Activated naive CD4-positive, alpha-beta T cell treated with anti-CD3 and anti-CD28 coated beads, Interleukin-2, amount 50 U/mL, for 24 hours (primary cell): ENCODE data around the gene SLC8A1.

Source experiments
- H3K27ac Mint-ChIP-seq: one replicate; pipeline ENCODE4 v1.8.0; 2021; ENCODE audit warnings: mild to moderate bottlenecking, mixed read lengths
- H3K27me3 Mint-ChIP-seq: one replicate; pipeline ENCODE4 v1.8.0; 2021; ENCODE audit warnings: mixed read lengths
- H3K36me3 Mint-ChIP-seq: one replicate; pipeline ENCODE4 v1.8.0; 2021; ENCODE audit warnings: mixed read lengths
- H3K4me1 Mint-ChIP-seq: one replicate; pipeline ENCODE4 v1.8.0; 2021; ENCODE audit warnings: mixed read lengths
- H3K4me3 Mint-ChIP-seq: one replicate; pipeline ENCODE4 v1.8.0; 2021; ENCODE audit warnings: mild to moderate bottlenecking, mixed read lengths
- H3K9me3 Mint-ChIP-seq: one replicate; pipeline ENCODE4 v1.8.0; 2021; ENCODE audit warnings: mixed read lengths

SLC8A1 gene

DNA sequence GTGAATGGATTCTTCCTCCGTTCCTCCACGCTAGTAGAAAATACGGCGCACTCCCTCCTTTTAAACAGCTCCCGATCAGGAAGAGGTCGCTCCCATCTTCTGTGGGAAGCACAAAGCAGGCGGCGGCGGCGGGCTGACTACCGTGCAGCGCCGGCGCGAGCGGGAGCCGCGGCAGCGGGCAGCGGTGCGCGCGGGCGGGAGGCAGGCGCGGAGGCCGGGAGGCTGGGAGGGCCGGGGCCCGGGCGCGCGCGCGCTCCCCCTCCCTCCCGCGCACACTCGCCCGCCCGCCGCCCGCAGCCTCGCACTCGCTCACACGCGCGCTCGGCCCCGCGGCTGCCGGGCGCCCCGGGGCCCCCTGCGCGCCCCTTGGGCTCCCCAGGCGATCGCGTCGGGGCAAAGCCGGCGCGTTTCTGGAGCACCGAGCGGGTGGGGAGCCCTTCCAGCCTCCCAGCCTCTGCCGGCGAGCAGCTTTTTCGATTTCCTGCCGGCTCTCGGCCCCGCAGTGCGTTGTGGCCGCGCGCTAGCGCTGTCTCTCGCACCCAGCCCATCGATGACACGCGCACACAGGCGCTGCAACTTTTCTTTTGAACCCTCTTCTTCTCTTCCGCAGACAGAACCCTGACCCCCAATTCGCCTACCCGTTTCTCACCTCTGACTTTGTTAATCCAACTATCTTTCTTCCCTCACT, at the start of gene SLC8A1:
SLC8A1 (minus strand) TSS at position 173 of the 688 bp plus-strand sequence.
- no peaks in the 10 kb centered on the region for H3K9me3 Mint-ChIP-seq
- no peaks in the 10 kb centered on the region for H3K36me3 Mint-ChIP-seq
- peaks cover 5% of the 10 kb centered on the region for H3K4me1 Mint-ChIP-seq
- peaks cover 19% of the 10 kb centered on the region for H3K27me3 Mint-ChIP-seq
- H3K4me3 Mint-ChIP-seq, result peak within 1 kb of the TSS; percentile 43
- H3K27ac Mint-ChIP-seq, result no peak within 1 kb of the TSS

DNA sequence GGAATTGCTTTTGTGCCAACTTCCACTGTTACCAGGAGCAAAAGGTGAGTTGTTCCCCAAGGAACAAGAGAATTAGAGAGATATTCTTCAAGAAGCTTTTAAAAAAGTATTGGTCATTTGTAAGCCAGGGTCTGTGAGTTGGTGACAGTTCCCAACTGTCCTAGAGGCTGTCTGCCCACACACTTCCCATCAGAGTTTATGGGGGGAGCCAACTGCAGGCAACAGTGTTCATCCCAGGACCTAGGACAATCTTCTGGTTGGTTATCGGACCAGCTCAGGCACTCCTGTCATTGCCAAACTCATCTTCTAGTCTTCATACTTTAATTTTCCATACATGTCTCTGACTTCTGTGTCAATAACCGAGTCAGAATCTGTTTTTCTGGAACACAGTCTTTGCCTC, 47.5 kb upstream of the SLC8A1 start:
- H3K27ac Mint-ChIP-seq, result no peak overlapping the region
- H3K9me3 Mint-ChIP-seq, result no peaks in the 10 kb centered on the region
- H3K36me3 Mint-ChIP-seq, result no peaks in the 10 kb centered on the region
- no peaks in the 10 kb centered on the region for H3K4me1 Mint-ChIP-seq
- H3K4me3 Mint-ChIP-seq, result no peak overlapping the region
- no peaks in the 10 kb centered on the region for H3K27me3 Mint-ChIP-seq

DNA sequence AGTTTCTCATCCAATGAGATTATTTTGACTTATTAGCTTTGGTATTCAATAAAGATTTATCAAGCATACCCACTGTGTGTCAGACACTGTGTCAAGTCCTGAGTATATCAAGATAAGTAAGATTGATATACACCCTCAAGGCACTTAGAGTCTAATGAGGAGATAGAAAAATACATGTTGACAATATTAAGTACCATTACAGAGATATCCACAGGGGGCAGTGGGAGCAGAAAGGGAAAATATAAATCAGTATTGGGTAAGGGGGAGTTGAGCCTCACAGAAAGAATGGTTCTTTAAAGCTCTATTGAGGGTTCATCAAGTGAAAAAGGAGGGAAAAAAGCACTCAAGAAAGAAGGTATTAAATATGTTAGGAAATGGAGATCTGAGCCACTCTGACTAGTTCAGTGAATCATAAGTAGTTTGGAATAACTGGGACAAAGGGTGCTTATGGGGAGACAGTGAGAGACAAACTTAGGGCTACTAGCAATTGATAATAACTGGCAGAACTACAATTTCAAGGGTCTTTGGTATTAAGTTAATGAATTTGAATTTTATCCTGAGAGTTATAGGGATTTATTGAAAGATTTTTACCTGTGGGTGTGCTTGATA, 45.5 kb upstream of the SLC8A1 start:
- no peak overlapping the region for H3K4me3 Mint-ChIP-seq
- H3K36me3 Mint-ChIP-seq, result peaks cover 2% of the 10 kb centered on the region
- no peak overlapping the region for H3K27ac Mint-ChIP-seq

DNA sequence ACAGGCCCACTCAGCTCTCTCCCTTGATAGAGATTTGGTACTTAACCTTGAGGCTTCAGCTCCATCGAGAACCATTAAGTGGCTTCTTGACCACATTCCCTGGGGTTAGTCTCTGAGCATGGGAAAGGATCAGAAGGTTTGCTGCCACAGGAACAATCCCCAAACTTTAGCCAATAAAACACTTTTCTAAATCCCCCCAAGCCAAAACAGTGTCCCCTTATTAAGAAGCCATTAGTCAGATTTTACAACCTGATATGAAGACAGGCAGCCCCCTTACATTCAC, 37.7 kb upstream of the SLC8A1 start:
- Mint-ChIP-seq H3K36me3 (peaks cover 2% of the 10 kb centered on the region), H3K4me3 (peak overlapping the region; percentile 74), H3K4me1 (peaks cover 17% of the 10 kb centered on the region), H3K9me3 (no peaks in the 10 kb centered on the region), H3K27ac (no peak overlapping the region), H3K27me3 (no peaks in the 10 kb centered on the region)

More for the DNA sequence above, 45.5 kb upstream of the SLC8A1 start:
- H3K27me3 Mint-ChIP-seq, result no peaks in the 10 kb centered on the region
- no peaks in the 10 kb centered on the region for H3K4me1 Mint-ChIP-seq
- no peaks in the 10 kb centered on the region for H3K9me3 Mint-ChIP-seq

DNA sequence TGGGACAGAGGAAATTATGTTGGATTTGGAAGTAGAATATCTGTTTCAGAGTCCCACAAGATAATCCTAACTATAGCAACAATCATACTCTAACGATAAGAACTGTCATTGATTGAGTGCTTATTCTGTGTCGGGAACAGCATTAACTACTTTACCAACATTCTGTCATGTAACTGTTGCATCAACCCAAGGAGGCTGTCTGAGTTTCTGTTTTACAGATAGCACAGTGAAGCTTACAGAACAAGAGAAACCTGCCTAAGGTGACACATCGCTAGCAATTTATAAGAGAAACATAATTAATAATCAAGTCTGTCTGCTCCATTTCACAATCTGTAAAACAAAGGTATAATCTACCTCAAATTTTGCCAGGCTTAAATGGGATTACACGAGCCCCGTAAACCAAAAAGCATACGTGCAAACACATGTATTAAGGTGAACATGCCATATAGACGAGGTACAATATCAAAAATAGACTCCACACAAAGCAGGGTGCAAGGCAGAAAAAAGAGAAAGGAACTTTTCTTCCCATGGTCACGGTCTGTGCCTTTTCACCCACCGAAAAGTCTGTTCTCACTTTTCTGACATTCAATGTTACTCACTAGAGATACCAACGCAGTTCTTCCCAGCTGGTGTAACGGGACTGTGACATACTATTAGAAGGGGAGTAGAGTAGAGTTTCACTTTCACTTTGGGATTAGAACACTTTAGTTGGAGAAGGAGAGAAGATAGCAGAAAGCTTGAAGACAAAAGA, 37.2 kb upstream of the SLC8A1 start:
- no peaks in the 10 kb centered on the region for H3K27me3 Mint-ChIP-seq
- H3K4me1 Mint-ChIP-seq, result peaks cover 17% of the 10 kb centered on the region
- no peak overlapping the region for H3K27ac Mint-ChIP-seq
- H3K36me3 Mint-ChIP-seq, result peaks cover 2% of the 10 kb centered on the region
- peak overlapping the region; percentile 74 for H3K4me3 Mint-ChIP-seq
- no peaks in the 10 kb centered on the region for H3K9me3 Mint-ChIP-seq

DNA sequence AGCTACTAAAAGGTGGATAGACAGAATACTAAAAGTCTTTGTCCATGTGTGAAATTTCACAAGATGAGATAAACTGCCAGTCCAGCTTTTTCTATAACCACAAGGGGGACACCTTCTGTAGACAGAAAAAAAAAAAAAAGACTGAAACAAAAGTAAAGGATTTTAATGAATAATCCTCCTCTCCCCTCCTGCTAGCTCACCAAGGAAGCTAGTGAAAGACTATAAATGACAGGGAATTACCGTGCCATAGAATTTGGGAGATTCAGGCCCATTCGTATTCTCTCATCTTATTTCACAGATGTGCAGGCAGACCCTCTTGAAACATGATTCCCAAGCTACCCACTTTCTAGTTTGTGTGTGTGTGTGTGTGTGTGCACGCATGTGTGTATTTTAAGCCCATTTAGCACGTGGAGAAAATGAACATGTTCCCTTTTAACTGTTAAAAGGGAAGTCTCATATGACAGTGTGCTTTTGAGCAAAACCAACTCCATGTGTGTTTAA, 36.3 kb upstream of the SLC8A1 start:
- no peaks in the 10 kb centered on the region for H3K36me3 Mint-ChIP-seq
- no peaks in the 10 kb centered on the region for H3K27me3 Mint-ChIP-seq
- H3K4me1 Mint-ChIP-seq, result peaks cover 17% of the 10 kb centered on the region
- no peaks in the 10 kb centered on the region for H3K9me3 Mint-ChIP-seq
- H3K27ac Mint-ChIP-seq, result no peak overlapping the region
- no peak overlapping the region for H3K4me3 Mint-ChIP-seq

DNA sequence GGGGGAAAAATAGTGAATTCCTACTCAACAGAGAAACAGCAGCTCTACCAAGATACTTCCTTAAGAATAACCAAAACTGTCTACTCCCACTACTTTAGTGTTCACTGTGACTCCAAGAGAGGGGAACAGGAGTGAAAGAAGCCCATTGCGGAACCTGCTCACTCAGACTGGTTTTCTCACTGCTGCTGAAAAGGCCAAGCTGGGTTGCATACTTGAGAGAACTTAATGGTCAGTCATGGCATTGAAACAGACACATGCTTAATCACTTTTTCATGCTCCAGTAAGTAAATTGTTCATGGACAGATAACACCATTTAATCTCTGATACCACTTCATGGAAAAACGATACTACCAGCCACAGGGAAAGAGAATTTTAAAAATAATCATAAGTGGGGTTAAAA, 35.7 kb upstream of the SLC8A1 start:
- H3K9me3 Mint-ChIP-seq, result no peaks in the 10 kb centered on the region
- no peak overlapping the region for H3K27ac Mint-ChIP-seq
- H3K4me3 Mint-ChIP-seq, result no peak overlapping the region
- peaks cover 17% of the 10 kb centered on the region for H3K4me1 Mint-ChIP-seq
- H3K27me3 Mint-ChIP-seq, result no peaks in the 10 kb centered on the region
- no peaks in the 10 kb centered on the region for H3K36me3 Mint-ChIP-seq

DNA sequence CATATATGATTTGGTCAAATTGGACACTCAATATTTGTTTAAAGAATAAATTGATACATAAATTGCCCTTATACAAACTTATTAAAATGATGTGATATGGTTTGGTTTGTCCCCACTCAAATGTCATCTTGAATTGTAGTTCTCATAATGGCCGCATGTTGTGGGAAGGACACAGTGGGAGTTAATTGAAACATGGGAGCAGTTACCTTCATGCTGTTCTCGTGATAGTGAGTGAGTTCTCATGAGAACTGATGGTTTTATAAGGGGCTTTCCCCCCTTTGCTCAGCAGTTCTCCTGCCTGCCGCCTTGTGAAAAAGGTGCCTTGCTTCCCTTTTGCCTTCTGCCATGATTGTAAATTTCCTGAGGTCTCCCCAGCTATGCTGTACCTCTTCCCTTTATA, 34.0 kb upstream of the SLC8A1 start:
- no peaks in the 10 kb centered on the region for H3K36me3 Mint-ChIP-seq
- no peaks in the 10 kb centered on the region for H3K27me3 Mint-ChIP-seq
- no peaks in the 10 kb centered on the region for H3K9me3 Mint-ChIP-seq
- H3K4me3 Mint-ChIP-seq, result no peak overlapping the region
- no peak overlapping the region for H3K27ac Mint-ChIP-seq
- H3K4me1 Mint-ChIP-seq, result peaks cover 17% of the 10 kb centered on the region

DNA sequence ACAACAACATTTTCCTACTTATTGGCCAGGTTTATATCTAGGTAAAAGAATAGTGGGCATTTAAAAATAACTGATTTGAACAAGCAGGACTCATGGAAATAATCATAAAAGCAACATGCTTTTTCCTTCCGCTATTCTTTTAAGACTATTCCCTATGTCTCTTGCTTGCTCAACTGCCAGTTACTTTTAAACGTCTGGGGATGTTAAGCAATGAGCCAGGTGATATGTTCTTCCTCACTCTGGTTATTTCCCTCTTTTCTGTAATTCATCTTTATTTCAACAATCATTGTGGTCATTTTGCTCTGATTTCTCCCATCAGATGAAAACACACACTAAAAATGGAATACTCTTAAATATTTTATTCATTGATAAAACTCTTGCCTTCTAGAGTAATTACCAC, 33.4 kb upstream of the SLC8A1 start:
- H3K27me3 Mint-ChIP-seq, result no peaks in the 10 kb centered on the region
- no peaks in the 10 kb centered on the region for H3K9me3 Mint-ChIP-seq
- no peak overlapping the region for H3K4me3 Mint-ChIP-seq
- no peak overlapping the region for H3K27ac Mint-ChIP-seq
- H3K36me3 Mint-ChIP-seq, result no peaks in the 10 kb centered on the region
- H3K4me1 Mint-ChIP-seq, result peaks cover 17% of the 10 kb centered on the region

DNA sequence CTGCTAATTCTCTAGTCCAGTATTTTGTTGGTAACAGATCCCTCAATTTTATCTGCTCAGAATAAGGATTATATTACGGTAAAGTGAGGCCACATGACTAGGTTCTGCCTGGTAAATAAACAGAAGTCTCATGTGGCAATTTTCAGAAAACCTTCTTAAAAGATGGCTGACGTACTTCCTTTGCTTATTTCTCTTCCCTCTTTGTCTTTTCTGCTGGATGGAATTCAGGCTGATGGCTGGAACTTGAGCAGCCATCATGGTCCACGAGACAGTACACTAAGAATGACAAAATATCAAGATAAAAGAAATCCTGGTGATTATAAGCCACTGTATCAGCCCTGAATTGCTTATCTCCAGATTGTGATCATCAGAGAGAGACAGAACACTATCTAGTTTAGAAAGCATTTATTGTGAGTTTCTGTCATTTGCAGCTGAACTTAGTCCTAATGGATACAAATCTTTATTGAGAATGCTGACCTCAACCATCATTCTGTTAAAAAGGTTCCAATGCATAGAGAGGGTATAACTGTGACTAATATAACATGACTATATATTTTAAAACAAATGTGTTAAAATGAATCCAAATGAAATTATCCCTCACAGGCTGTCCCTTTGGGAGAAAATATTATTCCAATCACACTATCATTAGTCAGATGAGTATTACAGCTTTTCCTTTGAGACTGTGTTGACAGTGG, 31.8 kb upstream of the SLC8A1 start:
- no peaks in the 10 kb centered on the region for H3K9me3 Mint-ChIP-seq
- no peaks in the 10 kb centered on the region for H3K36me3 Mint-ChIP-seq
- peaks cover 2% of the 10 kb centered on the region for H3K4me1 Mint-ChIP-seq
- H3K4me3 Mint-ChIP-seq, result no peak overlapping the region
- H3K27ac Mint-ChIP-seq, result no peak overlapping the region
- no peaks in the 10 kb centered on the region for H3K27me3 Mint-ChIP-seq

DNA sequence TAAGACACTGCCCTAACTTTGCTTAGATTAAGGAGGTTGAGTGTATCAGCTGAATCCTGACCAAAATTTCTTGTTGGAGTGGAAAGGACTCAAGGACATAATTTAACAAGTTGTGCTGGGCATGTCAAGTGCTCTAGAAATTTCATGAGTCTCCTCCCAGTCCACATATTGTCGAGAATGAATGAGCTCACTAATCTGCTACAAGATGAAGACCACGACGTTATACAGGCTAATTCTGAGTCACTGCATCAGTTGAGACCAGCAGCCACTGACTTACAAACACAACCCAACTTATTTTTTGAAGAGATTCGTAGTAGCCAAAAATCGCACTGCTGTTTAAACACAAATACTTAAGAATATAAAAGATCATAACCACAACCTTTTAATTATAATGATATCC, 28.7 kb upstream of the SLC8A1 start:
- no peaks in the 10 kb centered on the region for H3K36me3 Mint-ChIP-seq
- H3K27ac Mint-ChIP-seq, result no peak overlapping the region
- no peak overlapping the region for H3K4me3 Mint-ChIP-seq
- H3K27me3 Mint-ChIP-seq, result no peaks in the 10 kb centered on the region
- H3K9me3 Mint-ChIP-seq, result no peaks in the 10 kb centered on the region
- H3K4me1 Mint-ChIP-seq, result no peaks in the 10 kb centered on the region

DNA sequence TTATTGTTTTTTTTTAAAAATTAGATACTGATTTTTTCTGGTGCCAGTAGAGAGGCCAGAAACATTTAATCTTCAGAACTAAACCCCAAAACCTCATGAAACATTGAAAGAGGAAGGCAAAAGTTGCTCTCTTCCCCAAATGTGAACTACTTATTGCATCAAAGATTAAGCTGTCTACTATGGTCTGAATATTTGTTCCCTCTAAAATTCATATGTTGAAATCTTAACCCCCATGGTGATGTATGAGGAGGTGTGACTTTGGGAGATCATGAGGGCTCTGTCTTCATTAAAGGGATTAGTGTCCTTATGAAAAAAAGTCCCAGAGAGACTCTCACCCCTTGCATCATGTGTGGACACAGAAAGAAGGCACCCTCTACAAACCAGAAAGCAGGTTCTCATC, 28.2 kb upstream of the SLC8A1 start:
- Mint-ChIP-seq H3K27ac (no peak overlapping the region), H3K27me3 (no peaks in the 10 kb centered on the region), H3K9me3 (no peaks in the 10 kb centered on the region), H3K4me3 (no peak overlapping the region), H3K4me1 (no peaks in the 10 kb centered on the region), H3K36me3 (no peaks in the 10 kb centered on the region)

DNA sequence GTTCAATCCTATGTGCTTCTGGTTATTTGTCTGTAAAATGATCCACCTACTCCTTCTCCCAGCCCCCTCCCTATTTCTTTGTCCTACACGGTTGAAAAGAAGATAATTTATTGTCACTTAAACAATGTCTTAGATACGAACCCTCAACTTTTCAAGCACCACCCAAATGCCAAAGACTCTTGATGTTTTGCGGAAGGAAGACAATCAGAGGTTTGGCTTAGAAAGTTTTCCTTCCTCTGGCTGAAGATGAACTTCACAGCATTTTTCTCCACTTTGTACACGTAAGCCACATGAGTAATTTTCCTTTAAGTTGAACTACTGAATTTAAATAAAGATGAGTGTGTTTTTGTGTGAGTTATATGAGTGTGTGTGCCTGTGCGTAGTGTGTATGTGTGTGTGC, 25.5 kb upstream of the SLC8A1 start:
- Mint-ChIP-seq H3K27ac (no peak overlapping the region), H3K27me3 (no peaks in the 10 kb centered on the region), H3K9me3 (no peaks in the 10 kb centered on the region), H3K4me3 (no peak overlapping the region), H3K4me1 (no peaks in the 10 kb centered on the region), H3K36me3 (no peaks in the 10 kb centered on the region)

DNA sequence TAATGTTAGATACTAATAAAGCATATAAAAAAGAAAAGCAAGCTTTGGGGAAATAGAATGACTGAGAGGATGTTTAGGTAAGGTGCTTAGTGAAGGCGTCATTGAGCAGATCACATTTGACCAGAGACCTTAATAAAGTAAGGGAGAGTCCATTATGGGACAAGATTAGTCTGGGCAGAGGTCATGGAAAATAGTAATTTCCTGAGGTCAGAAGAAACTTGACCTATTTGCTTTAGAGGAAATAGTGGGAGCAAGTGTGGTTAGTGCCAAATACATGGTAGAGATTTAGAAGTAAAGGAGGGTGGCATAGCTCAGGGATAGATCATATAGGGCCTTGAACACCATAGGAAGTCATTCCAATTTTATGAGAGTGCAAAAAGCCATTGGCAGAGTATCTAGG, 24.5 kb upstream of the SLC8A1 start:
- no peak overlapping the region for H3K4me3 Mint-ChIP-seq

DNA sequence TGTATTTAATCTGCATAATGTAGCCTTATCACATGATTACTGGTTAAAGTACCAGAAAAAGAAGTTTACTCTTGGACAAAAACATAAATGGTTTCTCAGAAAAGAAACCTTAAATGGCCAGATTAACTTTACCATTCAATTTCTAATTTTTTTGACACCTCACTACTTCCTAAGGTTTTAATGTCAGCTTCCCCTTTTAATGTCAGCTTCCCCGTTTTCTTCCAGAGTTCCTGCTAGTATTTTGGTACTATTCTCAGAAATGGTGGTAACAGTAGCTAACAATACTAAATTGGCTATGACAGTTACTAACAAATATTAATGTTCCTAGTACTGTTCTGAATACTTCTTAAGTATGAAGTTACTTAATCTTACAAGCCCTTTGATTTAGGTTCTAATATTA, 22.4 kb upstream of the SLC8A1 start:
- Mint-ChIP-seq H3K27ac (no peak overlapping the region), H3K36me3 (no peaks in the 10 kb centered on the region), H3K27me3 (peaks cover 1% of the 10 kb centered on the region), H3K4me1 (no peaks in the 10 kb centered on the region), H3K9me3 (no peaks in the 10 kb centered on the region), H3K4me3 (no peak overlapping the region)

More for the DNA sequence above, 24.5 kb upstream of the SLC8A1 start:
- Mint-ChIP-seq H3K27ac (no peak overlapping the region), H3K4me1 (no peaks in the 10 kb centered on the region), H3K36me3 (no peaks in the 10 kb centered on the region), H3K27me3 (no peaks in the 10 kb centered on the region), H3K9me3 (no peaks in the 10 kb centered on the region)

DNA sequence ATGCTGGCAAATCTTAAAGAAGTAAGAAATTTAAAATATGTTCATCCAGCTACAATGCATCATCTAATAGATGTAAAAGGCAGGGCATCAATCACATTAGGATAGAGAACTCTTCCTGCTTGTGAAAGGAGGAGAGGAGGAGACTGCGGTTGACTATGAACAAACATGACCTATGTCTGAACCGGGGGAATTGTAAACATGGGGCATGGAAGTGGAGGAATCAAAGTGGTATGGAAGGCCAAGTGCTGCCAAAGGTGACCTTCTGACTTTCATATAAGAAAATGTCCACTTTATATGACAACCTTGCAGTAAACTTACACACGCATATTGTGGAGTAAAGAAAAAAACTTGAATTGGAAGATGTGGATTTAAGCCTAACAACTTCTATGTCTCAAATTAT, 20.0 kb upstream of the SLC8A1 start:
- Mint-ChIP-seq H3K9me3 (no peaks in the 10 kb centered on the region), H3K36me3 (no peaks in the 10 kb centered on the region), H3K27me3 (peaks cover 1% of the 10 kb centered on the region), H3K4me3 (no peak overlapping the region), H3K27ac (no peak overlapping the region), H3K4me1 (no peaks in the 10 kb centered on the region)
